Spleen (tissue), 7 donors: ENCODE results near the gene MED25.

Experiments
- CTCF ChIP-seq, 11 experiments: fragments of 200-600 bp in 7 of 11; fragments of 450-650 bp in 4 of 11; sonication (generic) in 4 of 11; IDR thresholded peaks in 8 of 11; conservative IDR thresholded peaks in 3 of 11; 1 replicate in 7 of 11; 2 replicates in 4 of 11; pipeline versions ENCODE4 v1.4.0 to v1.8.0; 2016 to 2021; ENCODE audit warnings: antibody characterized with exemption in 11 of 11, inconsistent platforms in 4 of 11, mild to moderate bottlenecking in 1 of 11
- POLR2A ChIP-seq, 3 donors: fragments of 450-650 bp; IDR thresholded peaks; one replicate each; pipeline ENCODE4 v1.5.1; 2017; ENCODE audit warnings: antibody characterized with exemption in 3 of 3, mild to moderate bottlenecking in 1 of 3
- POLR2AphosphoS5 ChIP-seq, 3 donors: sonication (generic); formaldehyde crosslinking; IDR thresholded peaks; one replicate each; pipeline ENCODE4 v1.5.1; 2017; ENCODE audit warnings: antibody characterized with exemption in 3 of 3
- donor health status: DM: no; HTN: no; CAD: no; lungs with moderate emphysema.
- donor health status: DM: no; HTN: no; CAD: no.
- donor health status: DM: no; HTN: no; CAD: no.

- no peak for TF ChIP-seq POLR2A (IDR thresholded peaks at IDR 0.05)
- no peak for TF ChIP-seq CTCF (IDR thresholded peaks at IDR 0.05 in 8 of 11, conservative IDR thresholded peaks at IDR 0.05 in 3 of 11)
- peak in 1 of 3 donors; percentile 37 for TF ChIP-seq POLR2AphosphoS5 (IDR thresholded peaks at IDR 0.05)
Observed at GRCh38 chr19:49803529-49803856, 14.6 kb upstream of the MED25 start.
